Stimulated activated CD4-positive, alpha-beta T cell treated with anti-CD3 and anti-CD28 coated beads, Interleukin-15, amount 100 ng/mL, for 1 hour (primary cell): Measurements from ENCODE around the gene VASP.

Experiments used
- DNase-seq, 2 donors: peaks; one replicate each; pipeline ENCODE4 v3.0.0-alpha.2; 2020; ENCODE audit warnings: low read depth in 1 of 2, low spot score in 1 of 2

VASP gene

DNA sequence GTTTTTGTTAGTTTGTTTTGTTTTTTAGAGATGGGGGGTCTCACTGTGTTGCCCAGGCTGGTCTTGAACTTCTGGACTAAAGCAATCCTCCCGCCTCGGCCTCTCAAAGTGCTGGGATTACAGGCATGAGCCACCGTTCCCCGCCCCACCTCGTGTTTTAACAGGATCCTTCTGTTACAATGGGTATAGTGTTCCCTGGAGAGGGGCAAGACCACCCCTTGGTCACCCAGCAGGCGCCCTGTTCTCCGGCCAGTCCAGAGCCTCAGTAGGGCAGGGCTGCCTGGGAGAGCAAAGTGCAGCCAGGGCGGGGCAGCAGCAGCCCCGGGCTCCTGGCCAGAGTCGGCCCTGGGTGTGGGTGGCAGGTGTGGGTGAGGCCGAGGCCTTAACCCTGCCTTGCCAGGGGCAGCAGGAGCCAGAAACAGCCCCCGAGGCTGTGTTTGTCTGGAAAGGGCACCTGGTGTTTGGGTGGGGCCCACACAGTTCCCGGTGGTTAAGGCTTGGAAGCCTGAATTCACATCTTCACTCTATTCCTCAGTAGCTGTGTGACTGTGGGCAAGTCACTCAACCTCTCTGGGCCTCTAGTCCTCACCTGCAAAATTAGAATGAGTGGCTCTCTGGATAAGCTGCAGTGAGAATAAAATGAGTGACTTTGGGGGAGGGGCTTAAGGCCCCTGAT lies 7.2 kb downstream of the VASP start:
- DNase-seq, result no peak

DNA sequence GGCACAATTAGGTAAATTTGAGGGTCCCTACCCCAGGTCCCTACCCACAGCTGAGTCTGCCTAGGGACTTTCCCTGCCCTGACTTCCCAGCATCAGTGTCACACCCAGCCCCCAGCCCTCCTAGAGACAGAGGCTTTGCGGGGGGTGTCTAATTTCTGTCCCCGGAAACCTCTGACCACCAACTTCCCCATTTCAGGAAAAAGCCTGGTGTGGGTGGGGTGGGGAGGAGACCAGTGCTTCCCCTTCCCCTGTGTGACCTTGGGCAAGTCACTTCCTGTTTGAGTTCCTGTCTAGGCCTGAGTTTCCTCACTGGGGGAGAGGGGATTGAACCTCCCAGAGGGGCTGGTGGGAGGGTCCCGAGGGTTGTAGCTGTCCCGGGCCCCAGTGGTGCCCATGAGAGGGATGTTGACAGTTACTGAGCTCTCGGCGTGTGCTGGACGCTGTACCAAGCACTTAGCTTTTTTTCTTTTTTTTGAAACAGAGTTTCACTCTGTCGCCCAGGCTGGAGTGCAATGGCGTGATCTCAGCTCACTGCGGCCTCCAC lies 7.9 kb downstream of the VASP start:
- DNase-seq, result no peak

DNA sequence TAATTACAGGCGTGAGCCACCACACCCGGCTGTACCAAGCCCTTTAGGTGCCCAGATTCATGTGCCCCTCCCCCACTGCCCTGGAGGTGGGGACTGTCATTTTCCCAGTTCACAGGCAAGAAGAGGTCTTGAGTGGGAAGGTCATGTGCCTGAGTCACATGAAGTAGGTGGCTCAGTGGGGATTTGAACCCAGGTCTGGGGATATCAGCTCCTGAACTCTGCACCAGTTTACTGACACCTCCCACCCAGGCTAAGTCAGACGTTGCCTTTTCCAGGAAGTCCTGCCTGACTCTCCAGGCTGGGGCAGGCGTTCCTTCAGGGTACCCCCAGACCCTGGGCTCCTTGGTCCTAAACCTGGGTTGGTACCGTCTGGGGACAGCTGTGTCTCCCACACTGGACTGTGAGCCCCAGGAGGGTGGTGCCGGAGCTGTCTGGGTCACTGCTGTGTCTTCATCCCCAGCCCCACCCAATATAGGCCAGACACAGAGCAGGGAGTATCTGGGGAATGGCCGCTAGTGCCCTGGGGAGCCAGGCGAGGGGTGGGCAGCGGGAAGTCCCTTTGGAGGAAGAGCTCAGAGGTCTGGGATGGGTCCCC lies 8.6 kb downstream of the VASP start:
- DNase-seq, result no peak

DNA sequence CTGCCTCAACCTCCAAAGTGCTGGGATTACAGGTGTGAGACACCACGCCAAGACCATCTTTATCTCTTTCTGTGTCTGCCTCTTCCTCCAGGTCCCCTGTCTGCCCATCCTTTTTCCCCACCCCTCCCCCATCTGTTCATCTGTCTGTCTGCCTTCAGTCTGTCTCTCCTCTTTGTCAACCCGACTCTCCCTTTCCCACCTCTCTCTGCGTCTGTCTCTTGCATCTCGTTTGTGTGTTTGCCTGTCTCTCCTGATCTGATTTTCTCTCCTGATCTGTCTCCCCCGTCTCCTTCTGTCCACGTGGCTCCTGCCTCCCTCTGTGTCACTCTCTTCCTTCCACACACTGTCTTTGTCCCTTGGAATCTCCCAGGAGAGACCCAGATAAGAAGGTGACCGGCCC lies 10.0 kb downstream of the VASP start:
- no peak for DNase-seq

DNA sequence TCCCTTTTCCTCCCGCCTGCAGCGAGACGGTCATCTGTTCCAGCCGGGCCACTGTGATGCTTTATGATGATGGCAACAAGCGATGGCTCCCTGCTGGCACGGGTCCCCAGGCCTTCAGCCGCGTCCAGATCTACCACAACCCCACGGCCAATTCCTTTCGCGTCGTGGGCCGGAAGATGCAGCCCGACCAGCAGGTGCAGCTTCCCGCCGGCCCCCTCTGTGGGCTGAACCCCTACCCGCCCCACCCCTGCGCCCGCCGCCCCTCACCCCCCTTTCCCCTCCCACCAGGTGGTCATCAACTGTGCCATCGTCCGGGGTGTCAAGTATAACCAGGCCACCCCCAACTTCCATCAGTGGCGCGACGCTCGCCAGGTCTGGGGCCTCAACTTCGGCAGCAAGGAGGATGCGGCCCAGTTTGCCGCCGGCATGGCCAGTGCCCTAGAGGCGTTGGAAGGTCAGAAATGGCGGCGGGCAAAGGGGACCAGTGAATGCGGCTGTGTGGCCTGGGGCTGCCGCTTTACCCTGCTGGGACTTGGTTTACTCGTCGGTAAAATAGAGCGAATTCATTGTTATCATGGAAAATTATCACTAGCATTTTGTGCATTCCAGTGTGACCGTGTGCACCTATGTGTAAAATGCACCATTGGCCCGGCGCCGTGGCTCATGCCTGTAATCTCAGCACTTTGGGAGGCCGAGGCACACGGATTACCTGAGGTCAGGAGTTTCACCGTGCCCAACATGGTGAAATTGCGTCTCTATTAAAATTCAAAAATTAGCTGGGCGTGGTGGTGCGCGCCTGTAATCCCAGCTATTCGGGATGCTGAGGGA lies 10.6 kb downstream of the VASP start:
- DNase-seq, result no peak

DNA sequence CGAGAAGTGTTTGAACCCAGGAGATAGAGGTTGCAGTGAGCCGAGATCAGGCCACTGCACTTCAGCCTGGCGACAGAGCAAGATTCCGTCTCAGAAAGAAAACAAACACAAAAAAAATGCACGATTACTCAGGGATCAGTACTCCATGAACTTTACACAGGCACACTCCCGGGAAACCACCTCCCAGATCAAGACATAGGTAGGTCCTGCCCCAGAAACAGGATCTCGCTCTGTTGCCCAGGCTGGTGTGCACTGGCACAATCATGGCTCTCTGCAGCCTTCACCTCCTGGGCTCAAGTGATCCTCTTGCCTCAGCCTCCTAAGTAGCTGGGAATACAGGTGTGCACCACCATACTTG lies 11.2 kb downstream of the VASP start:
- DNase-seq, result no peak

DNA sequence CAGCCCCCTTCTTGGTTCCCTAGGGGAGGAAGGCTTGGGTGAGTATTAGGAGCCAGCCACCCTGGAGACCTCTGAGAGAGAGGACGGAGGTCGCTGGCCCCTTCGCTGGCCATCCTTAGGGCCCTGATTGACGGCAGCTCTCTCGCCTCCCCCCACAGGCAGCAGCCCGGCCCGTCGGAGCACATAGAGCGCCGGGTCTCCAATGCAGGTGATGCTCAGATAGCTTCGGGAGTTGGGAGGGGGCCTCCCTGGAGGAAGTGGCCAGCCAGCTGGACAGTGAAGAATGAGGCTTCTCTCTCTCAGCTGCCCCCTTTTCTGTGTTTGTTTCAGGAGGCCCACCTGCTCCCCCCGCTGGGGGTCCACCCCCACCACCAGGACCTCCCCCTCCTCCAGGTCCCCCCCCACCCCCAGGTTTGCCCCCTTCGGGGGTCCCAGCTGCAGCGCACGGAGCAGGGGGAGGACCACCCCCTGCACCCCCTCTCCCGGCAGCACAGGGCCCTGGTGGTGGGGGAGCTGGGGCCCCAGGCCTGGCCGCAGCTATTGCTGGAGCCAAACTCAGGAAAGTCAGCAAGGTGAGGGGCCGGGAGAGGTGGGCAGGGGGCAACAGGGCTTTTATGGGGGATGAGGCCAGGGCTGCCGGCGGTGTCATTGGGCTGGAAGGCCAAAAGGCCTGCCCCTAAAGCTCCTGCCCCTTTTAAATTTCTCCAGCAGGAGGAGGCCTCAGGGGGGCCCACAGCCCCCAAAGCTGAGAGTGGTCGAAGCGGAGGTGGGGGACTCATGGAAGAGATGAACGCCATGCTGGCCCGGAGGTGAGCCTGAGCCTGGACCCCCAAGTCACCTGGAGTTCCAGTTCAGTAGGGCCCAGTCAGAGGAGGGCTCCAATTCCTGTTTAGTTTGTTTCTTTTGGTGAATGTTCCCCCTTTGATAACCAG lies 15.0 kb downstream of the VASP start:
- no peak for DNase-seq

DNA sequence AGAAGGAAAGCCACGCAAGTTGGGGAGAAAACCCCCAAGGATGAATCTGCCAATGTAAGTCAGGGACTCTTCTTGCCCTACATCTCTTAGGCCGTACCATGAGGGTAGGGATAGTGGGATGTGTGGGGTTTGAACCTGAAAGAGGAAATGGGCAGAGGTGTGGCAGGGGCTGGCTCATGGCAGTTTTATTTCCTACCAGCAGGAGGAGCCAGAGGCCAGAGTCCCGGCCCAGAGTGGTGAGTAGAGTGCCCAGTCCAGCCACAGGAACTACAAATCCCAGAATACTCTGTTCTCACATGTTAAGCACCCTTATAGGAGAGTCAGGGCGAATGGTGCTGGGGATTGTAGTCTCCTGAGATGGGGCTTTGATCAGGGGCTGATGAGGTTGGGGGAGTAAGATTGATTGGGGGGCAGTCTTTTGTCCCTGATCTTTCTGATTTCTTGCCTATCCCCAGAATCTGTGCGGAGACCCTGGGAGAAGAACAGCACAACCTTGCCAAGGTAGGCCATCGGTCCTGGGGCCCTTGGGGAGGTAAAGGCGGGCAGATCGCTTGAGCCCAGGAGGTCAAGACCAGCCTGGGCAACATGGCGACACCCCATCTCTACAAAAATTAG lies 16.5 kb downstream of the VASP start:
- peak; percentile 38 to 56 for DNase-seq

DNA sequence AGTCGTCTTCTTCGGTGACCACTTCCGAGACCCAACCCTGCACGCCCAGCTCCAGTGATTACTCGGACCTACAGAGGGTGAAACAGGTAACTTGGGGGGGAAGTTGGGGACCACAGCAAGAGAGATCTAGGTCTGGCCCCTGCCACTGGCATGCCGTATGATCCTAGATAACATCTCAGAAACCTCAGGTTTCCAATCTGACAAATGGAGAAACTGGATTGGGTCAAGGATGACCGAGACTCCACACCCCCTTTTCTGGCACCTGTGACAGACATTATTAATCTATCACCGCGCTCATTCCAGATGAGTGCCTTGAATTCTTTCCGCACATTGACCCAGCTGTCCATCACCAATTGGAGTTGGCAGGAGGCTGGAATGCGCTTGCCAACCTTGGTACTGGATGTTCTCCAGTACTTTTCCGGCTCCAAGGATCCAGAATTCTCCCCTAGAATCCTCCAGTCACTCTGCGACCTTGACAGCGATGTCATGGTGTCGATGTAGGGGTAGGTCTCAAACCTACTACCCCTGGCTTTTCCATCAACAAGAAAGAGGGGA lies 17.4 kb downstream of the VASP start:
- DNase-seq, result no peak

DNA sequence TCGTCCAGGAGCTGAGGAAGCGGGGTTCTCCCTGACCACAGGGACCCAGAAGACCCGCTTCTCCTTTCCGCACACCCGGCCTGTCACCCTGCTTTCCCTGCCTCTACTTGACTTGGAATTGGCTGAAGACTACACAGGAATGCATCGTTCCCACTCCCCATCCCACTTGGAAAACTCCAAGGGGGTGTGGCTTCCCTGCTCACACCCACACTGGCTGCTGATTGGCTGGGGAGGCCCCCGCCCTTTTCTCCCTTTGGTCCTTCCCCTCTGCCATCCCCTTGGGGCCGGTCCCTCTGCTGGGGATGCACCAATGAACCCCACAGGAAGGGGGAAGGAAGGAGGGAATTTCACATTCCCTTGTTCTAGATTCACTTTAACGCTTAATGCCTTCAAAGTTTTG lies 18.9 kb downstream of the VASP start:
- no peak for DNase-seq

DNA sequence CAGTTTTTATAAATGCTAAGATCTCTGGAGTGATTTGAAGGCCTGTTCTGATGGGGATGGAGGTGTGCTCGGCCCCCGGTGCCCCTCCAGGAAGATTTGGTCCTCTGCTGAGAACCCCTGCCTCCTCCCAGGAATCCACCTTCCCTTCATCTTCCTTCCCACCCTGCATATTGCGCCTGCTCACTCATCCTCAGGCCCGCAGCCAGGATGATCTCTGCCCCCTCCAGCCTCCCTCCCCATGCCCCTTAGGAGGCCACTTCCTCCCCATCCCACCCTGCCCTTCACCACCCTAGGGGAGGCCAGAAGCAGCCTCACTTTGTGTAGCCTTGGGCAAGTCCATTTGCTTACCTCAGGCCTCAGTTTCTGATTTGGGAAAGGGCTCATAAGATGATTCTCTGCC lies 19.7 kb downstream of the VASP start:
- no peak for DNase-seq

DNA sequence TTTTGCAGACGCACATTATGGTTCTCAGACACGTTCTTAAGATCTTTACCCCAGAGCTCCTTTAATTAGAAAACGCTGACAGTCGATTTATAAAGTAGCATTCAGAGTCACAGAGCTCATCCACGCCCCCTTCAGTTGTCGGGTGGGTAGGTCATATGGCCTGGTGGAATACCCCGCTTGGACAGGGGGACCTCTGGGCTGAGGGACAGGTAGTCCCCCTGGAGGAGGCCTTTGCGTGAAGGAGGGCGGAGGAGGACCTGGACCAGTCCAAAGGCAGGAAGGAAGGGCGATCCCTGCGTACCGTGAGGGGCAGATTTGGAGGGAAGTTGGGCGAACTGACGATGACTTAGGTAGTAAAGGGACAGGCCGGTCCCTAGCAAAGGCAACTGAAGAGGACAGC lies 20.5 kb downstream of the VASP start:
- no peak for DNase-seq

DNA sequence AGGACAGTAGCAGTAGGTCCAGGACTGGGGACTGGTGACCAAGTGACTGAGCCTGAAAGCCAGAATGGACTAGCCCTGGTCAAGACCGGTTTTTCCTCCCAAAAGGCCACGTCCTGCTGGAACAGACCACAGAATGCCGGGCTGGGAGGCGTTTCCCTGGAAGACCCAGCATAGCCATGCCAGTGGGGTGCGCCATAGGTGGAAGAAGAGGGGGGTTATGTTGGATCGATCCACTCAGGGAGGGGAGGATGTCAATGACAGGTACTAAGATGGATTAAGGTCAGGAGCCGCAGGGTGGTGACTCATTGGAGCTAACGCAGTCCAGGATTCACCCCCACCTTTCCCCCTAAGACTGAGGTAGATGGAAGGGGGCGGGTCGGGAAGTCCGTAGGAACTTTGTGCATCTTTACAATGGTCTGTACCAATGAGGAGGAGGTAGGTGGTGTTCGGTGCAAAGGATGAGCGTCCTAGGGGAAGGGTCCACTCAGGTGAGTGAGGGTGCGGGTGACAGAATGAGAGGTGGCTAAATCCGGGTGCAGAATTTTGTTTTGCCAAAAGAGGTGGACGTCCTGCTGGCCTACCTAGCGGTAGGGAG lies 21.0 kb downstream of the VASP start:
- DNase-seq, result no peak

DNA sequence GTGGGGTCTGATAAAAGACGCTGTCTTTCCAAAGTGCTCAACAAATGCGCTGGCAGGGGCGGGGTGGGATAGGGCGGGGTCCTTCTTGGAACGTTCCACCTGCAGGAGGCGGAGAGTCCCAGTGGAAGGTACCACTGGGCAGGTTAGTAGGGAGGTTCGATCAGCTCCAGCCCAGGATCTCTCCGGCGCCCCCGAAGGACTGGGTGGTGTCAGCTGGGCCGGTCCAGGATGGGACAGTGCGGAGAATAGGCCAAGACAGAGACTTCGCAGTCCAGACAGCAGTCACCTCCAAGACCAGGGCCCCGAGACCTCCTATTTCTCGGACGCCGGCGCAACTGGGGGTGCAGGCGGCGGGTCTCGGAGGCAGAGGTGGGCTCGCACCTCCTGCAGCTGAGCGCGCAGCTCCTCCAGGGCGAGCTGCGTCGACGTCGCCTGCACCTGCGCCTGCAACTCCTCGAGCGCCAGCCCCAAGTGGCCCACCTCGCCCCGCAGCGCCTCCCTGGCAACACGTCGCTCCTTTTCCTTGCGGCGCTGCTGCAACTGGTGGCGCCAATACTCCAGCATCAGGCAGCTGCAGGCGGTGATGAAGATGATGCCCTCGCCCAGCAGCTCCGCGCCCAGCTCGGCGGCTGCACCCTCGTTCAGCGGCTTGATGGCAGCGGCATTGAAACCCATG lies 21.6 kb downstream of the VASP start:
- no peak for DNase-seq

DNA sequence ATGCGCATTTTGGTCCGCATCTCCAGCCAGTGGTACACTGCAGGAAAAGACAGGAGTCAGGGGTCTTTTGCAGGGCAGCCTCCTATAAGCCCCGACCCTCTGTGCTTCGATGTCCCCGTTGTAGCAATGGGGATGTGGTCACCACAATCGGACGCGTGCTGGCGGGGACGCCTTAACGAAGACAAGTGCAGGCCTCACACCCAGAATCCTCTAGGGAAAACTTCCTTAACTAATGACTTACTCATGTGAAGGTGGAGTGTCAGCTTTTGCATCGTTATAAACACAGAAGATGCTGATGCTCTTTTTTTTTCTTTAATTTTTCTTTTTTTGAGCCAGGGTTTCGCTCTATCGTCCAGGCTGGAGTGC lies 22.1 kb downstream of the VASP start:
- no peak for DNase-seq

DNA sequence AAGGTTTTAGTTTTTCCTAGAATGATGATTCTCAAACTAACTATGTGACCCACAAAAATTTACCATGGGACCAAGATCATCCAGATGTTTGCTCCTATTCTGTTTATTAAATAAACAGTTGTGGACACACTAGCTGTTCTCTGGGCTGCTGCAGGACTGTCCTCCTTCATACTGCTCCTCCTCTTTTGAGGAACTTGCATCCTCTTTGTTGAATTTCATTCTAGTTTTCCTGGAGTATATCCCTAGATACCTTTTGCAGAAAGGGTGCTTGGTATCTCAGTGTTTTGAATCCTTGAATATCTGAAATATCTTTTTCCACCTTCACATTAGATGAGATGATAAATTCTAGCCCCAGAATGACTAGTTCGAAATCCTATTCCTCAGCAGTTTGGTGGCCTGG lies 24.1 kb downstream of the VASP start:
- DNase-seq, result no peak

DNA sequence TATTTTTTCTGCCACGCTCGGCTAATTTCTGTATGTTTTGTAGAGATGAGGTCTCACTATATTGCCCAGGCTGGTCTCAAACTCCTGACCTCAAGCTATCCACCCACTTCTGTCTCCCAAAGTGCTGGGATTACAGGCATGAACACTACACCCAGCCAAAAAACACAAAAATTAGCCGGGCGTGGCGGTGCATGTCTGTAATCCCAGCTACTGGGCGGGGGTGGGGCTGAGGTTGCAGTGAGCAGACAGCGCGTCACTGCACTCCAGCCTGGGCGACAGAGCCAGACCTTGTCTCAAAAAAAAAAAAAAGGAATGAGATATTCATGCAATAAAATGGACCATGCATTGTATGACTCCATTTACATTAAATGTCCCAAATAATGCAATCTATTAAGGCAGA lies 32.2 kb downstream of the VASP start:
- DNase-seq, result no peak

DNA sequence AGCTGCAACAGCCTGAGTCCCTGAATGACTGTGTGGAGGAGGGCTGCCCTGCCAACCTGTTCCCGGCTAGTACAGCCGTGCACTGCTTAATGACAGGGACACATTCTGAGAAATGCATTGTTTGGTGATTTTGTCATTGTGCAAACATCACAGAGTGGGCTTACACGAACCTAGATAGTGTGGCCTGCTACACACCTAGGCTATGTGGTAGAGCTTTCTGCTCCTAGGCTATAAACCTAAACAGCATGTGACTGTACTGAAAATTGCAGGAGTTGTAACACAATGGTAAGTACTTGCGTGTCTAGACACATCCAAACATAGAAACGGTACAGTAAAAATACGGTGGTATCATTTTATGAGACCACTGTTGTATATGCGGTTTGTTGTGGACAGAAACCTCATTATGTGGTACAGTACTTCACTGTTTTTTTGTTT lies 35.0 kb downstream of the VASP start:
- DNase-seq, result no peak

DNA sequence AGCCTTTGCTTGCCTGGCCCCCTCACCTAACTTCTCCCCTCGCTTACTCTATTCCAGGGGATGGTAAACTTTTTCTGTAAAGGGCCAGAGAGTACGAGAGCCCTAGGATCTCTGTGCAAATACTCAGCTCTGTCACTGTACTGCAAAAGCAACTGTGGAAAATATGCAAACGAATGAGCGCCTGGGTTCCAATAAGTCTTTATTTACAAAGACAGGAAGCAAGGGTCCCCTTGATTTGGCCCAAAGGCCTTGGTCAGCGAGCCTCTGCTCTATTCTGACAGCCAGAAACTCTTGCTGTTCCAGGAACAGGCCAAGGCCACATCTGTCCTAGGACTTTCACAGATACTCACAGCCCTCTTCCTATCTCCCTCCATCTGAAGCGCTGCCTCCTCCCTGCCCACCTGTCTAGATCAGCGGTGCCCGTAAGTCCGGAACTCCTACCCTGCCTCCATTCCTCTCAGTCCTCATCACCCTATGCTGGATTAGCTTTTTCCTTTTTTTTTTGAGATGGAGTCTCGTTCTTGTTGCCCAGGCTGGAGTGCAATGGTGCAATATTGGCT lies 40.0 kb downstream of the VASP start:
- DNase-seq, result no peak
